Body of pancreas (tissue), 4 donors: ENCODE measurements around the gene INSYN2B. TPM values are rescaled to one million over a fixed set of nuclear protein-coding genes. Genes with fewer than 3 reads are reported as not detected.

Experiments
- microRNA counts, 2 donors: library from miRNA; unstranded; fragments of <30 nt; microRNA quantifications; one replicate each; lab custom pipeline; 2017
- microRNA-seq, 2 donors: library from miRNA; unstranded; fragments of <30 nt; microRNA quantifications; one replicate each; pipeline ENCODE4, GENCODE V29; 2016; ENCODE audit warnings: borderline number of aligned reads in 2 of 2, borderline replicate concordance in 2 of 2
- small RNA-seq: library from RNA; depleted of rRNA; stranded (forward); fragments of <200 nt; gene quantifications from one replicate; pipeline ENCODE3, GENCODE V24; 2016
- total RNA-seq, 2 donors: library from RNA; depleted of rRNA; stranded (reverse); fragments of >200 nt; gene quantifications; one replicate each; pipeline ENCODE4 v1.1.0, GENCODE V29; 2016

The INSYN2B gene
- total RNA-seq, 2 donors from 2014 or later = not detected

MicroRNAs encoded within 50 kb of the gene (microRNA counts, 767-probe panel; counts per million panel counts)
- 7,024 to 9,518 counts per million in 2 donors for microRNA hsa-miR-378e (lab: Ali Mortazavi, UCI)

Small RNA genes lying within 50 kb of the gene (microRNA-seq; reads per million reads assigned to microRNA genes)
- 0 reads per million in 2 donors for gene MIR378E

Small RNA genes lying within 50 kb of the gene (small RNA-seq; reads per million reads assigned to genes)
- gene MIR378E = not detected

Other genes with a start within 250 kb of the INSYN2B start
- gene FOXI1, start 125.4 kb upstream of the INSYN2B start, total RNA-seq = not detected